Measurements from ENCODE around the gene DBP. TPM values are rescaled to one million over a fixed set of nuclear protein-coding genes. Genes with fewer than 3 reads are reported as not detected.

The DBP gene
- polyA plus RNA-seq, 2 of the 4 experiments (the other 2 are of a cell fraction) = 2.5 to 3.8 TPM

- no peak for ATAC-seq
- POLR2A ChIA-PET = interaction anchor here (0.6 to 3.6 kb wide), 18 partner anchors 9 to 1230 kb away, joined by 3 to 70 read pairs (median 6); partner anchors contain the start of genes CA11, KDELR1, SYNGR4 and TMEM143
- H3K4me2 ChIP-seq = peak overlapping the region; percentile 92
- H3K4me3 ChIP-seq = peak overlapping the region; percentile 68
- no peaks in the 10 kb centered on the region for H3K9me3 ChIP-seq
- no peak for FAIRE-seq
- DNase-seq (ENCODE audit: low read depth in 1 of 2, low spot score in 1 of 2) = no peak
- CTCF ChIA-PET = interaction anchor here (0.6 to 18.9 kb wide), 9 partner anchors 9 to 508 kb away, joined by 3 to 396 read pairs (median 8); partner anchors contain the start of genes CA11 and SPACA4
- H3K27ac ChIP-seq = peak overlapping the region; percentile 89 to 90
- peaks cover 46% of the 10 kb centered on the region for H3K4me1 ChIP-seq
- TF ChIP-seq RARB (CRISPR knock-in tag; IDR thresholded peaks at IDR 0.05) (peak; percentile 16; the same call in 1 of the 2 replicates), HMGXB4 (CRISPR knock-in tag; IDR thresholded peaks at IDR 0.05; ENCODE audit: borderline replicate concordance) (no peak)
- 1% methylated on average over 18 of the region's 18 CpGs for WGBS (ENCODE audit: missing lambda C conversion rate)
These were observed 18.8 kb downstream of the DBP start for GRCh38 chr19:48618278-48618915.

GRCh38 chr19:48617146-48617937 is 19.8 kb downstream of the DBP start:
- ATAC-seq (no peak), FAIRE-seq (no peak), DNase-seq (ENCODE audit: low read depth in 1 of 2, low spot score in 1 of 2) (no peak)
- Histone ChIP-seq H3K9me3 (no peaks in the 10 kb centered on the region), H3K27ac (peak overlapping the region; percentile 89 to 90), H3K4me1 (peaks cover 44% of the 10 kb centered on the region), H3K4me3 (peak overlapping the region; percentile 68), H3K4me2 (peak overlapping the region; percentile 92)
- ChIA-PET CTCF (interaction anchor here (1.0 to 18.9 kb wide), 10 partner anchors 9 to 351 kb away, joined by 3 to 396 read pairs (median 6); partner anchors contain the start of genes DBP and SPACA4), POLR2A (interaction anchor here (0.9 to 3.6 kb wide), 4 partner anchors 8 to 296 kb away, joined by 3 to 70 read pairs (median 7); no protein-coding TSS in a partner anchor)
- 56% methylated on average over 18 of the region's 18 CpGs for WGBS (ENCODE audit: missing lambda C conversion rate)
- TF ChIP-seq BHLHE40 (IDR thresholded peaks at IDR 0.05; ENCODE audit: low read depth, low read length) (0 out of 2 replicates have a peak, but pooled peaks have one; percentile 4), ESRRA (IDR thresholded peaks at IDR 0.05; ENCODE audit: borderline replicate concordance, low read length) (no peak), REST (IDR thresholded peaks at IDR 0.05) (no peak), FOSB (CRISPR knock-in tag; IDR thresholded peaks at IDR 0.05) (no peak), RCOR1 (IDR thresholded peaks at IDR 0.05; ENCODE audit: low read depth, low read length) (no peak), TP53 (CRISPR knock-in tag; IDR thresholded peaks at IDR 0.05) (0 out of 2 replicates have a peak, but pooled peaks have one; percentile 27), HOXB5 (CRISPR knock-in tag; IDR thresholded peaks at IDR 0.05) (no peak), ELK1 (IDR thresholded peaks at IDR 0.05; ENCODE audit: low read depth, low read length) (no peak)

Measured in A549 (cell line).